Stimulated activated CD4-positive, alpha-beta T cell treated with anti-CD3 and anti-CD28 coated beads, Interleukin-1b, Interleukin-23, amount 100 ng/mL, for 24 hours (primary cell): Measurements from ENCODE around the gene MEIS1.

ENCODE experiments used
- DNase-seq, 4 experiments: peaks; one replicate each; pipeline ENCODE4 v3.0.0-alpha.2; 2020; ENCODE audit warnings: low read depth in 4 of 4, low spot score in 1 of 4

The MEIS1 gene

DNA sequence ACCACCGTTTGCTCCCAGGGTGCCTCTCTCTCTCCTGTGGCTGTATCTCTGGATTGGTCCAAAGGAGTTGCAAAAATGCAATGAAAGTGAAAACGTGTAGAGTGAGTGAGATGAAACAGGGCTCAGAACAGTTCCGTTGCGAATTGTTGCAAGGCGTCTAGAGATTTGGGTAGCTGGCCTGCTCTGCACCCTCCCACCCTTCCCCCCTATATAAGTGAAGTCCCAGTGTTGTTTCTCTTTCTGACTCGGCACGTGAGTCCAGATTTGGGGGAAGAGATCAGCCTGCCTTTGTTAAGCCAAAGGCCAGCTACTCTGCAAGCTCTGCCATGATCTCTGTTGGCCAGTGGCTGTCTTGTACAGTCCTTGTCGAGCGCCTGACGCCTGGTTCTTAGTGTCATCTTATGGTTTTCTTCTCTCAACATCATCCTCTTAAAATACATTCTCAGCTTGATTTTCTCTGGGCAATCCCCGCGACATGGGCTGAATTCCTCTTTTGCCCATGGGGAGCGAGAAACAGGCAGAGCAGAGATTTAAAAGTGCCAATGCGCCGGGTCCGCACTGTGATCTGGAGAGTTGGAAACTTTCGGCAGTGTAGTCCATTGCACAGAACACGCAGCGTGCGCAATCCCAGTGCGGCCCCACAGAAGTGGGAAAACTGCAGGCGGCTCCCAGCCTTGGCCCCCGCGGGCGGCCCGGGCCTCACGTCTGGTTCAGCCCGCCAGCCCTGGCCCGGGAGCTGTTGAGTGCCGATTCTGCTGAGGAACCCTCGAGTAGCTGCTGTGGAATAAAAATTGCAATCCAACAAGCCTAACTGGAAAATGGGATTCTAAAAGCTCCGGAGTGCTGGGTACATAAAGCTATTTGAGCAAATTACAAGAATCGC lies 9.3 kb downstream of the MEIS1 start:
- no peak for DNase-seq

DNA sequence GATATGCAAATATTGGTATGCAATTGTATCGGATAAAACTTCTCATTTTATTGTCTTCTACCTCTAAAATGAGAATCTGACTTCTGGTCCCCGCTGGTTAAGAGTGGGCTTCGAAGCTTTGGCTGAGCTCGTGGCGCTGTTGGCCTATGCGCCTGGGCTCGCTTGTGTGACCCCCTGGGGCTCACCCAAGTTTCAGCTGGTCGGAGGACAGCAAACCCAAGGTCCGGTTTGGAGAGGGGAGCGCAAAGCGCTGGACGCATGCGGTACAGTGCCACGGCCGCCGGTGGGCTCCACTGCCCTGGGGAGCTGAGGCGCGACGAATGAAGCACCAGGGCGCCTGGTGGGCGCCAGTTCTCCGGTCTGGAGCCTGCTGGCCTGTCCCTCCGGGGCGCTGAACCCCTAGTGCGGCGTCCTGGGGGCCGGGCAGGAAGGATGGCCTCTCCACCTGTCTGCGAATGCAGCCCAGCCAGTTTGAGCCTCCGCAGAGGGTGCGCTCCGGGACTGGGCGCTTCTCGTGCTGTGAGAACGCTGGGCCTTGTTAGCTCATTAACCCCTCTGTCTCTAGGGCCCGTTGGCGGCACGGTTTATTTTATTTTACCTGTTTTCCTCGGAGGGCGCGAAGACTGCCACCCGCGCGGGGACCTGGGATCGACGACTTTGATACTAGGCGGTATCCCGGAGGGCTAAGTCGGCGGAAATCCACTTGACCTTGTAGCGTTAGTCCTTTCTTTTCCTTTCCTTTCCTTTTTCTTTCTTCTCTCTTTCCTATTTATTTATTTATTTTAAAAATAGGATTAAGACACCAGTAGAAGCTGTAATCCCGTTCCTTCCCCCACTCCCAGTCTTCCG lies 10.4 kb downstream of the MEIS1 start:
- DNase-seq = no peak

- DNase-seq = no peak
These were observed 11.3 kb downstream of the MEIS1 start for GRCh38 chr2:66445925-66446871.

- no peak for DNase-seq
These were observed 12.0 kb downstream of the MEIS1 start for GRCh38 chr2:66446941-66447340.

- DNase-seq = no peak
These were observed 12.8 kb downstream of the MEIS1 start for GRCh38 chr2:66447677-66448076.

DNA sequence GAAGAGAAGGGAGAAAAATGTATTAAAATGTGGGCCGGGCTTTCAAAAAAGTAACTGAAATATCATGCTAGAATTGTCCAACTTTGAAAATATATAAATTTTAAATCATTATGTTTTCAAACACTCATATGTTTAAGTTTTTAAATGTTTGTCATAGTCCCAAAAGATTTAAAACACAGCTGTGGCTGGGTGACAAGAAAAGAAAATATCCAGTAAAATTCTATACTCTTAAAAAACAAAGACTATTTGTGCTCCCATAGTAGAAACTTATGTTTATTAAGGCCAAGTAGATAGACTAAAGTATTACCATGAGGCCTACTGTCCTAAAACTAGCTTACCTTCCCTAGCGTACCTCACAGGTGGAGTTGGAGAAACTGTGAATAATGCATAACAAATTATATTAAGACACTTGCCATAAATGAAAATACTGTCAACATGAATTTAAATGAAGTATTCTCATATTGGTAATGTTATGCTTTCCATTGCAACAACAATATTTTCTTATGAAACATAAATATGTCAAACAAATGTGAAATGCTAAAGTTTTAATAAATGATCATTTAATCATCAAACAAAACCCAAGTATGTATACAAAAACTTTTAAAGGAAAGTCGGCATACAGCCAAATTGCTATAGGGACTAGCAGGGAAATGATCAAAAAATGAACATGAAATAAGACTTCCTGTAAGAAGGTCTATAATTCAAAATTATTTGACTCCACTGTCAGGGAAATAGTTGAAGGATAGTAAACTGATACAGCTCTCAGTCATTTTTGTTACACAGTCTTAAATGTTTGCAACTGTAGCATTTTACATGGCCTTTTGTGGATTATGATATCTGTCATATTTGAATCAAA lies 13.4 kb downstream of the MEIS1 start:
- no peak for DNase-seq

DNA sequence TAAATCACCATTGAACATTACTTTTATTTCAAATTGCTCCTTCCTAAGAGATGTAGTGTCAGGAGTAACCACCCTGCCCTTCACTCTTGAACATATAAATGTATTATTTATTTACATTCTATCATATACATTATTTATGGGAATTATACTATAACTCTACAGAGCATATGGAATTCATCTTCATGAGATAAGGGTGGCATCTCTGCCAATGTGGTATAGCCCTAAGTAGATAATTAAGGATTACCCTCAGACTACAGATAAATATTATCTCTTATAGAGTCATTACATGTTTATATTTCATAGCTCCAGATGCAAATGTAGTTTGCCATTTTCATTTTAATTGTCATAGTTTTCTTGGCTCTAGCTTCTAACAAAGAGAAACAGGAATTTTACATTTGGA lies 17.3 kb downstream of the MEIS1 start:
- DNase-seq = no peak

- no peak for DNase-seq
These were observed 18.0 kb downstream of the MEIS1 start for GRCh38 chr2:66452917-66453316.

GRCh38 chr2:66455490-66455889 lies 20.6 kb downstream of the MEIS1 start:
- DNase-seq = no peak

GRCh38 chr2:66456183-66457041 lies 21.5 kb downstream of the MEIS1 start:
- no peak for DNase-seq

DNA sequence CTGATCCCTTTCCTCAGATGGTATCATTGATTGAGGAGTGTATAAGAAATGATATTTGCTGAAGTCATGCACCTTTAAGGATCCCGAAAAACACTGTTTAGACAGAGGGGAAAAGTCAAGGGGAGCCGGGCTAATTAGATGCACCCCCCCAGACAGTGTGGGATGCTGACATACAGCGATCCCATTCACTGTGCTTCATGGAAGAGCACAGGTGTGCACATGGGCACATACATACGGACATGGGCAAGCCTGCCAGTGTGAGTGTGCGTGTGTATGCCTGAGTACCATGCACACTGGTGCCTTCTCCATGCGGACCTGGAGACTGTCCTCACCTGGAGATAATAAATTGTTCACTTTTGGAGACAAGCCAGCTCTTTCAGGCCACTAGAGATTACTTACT lies 22.6 kb downstream of the MEIS1 start:
- DNase-seq = no peak

DNA sequence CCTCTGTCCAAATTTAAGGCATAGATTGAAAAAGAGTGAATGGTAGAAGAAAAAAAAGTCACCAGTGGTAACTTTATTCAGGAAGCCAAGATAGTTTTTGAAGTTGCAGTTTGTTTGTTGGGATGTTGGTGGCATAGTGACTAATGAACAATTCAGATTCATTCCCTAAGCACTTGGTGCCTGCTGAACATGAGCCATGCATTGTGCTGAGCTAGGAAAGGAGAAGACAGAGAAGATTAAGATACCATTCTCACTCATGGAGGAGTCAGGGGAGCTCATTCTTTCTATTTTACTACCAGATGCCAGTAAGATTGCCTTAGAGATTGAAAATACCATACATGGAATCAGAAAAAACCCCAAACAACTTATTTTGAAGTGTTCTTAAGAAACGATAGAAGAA lies 25.1 kb downstream of the MEIS1 start:
- DNase-seq = no peak

DNA sequence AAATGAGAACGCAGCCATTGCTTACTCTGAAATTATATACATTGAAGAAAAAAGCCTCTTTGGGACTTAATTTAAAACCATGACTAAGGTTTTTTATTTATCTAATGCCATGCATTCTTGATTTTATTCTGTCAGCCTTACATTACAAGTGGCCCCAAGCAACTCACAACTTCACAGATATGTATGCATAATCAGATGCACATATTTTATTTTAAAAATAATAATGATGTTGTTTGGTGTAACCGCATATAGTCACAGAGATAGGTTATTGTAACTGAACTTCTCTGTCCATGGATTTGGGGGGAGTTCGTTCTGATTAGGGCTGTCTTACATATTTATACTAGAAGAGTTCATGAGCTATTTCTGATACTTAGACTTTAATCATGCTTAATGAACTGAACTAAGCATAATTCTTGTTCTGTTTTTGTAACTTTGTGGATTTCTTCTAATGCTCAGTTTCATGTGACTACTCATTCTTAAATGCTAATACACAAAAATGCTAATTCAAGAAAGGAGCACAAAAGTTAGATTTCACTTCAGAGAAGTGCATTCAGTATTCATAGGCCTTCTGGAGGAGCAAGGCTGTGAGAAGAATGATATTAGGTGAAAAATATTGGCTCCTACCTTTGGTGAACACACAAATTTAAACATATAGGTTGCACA lies 26.2 kb downstream of the MEIS1 start:
- DNase-seq = no peak

- DNase-seq = no peak
These were observed 27.0 kb downstream of the MEIS1 start for GRCh38 chr2:66461664-66462500.

GRCh38 chr2:66462501-66462825 lies 27.5 kb downstream of the MEIS1 start:
- no peak for DNase-seq

DNA sequence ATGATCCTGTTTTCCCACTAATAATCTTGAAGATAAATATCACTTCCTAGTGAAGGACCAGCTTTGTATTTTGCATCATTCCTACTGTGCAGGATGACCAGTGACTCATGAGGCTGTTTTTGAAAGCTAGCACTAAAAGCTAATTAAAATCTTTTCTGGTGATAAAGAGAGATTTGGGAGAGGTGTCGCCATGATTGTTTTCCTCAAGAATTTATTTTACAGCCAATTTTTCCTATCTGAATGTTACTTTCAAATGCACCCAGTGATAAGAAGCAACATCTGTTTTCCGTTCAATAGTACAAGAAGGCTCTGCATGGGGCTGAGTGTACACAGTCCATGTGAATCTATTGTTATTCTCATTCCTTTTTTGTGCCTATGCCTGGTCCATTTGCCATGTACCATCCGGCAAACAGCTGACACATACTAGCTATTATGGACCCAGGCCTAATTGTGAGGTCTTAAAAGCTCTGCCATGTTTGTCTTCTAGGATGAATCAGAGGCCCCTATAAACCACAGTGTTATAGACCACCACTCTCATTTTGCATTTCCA lies 28.4 kb downstream of the MEIS1 start:
- DNase-seq = no peak

DNA sequence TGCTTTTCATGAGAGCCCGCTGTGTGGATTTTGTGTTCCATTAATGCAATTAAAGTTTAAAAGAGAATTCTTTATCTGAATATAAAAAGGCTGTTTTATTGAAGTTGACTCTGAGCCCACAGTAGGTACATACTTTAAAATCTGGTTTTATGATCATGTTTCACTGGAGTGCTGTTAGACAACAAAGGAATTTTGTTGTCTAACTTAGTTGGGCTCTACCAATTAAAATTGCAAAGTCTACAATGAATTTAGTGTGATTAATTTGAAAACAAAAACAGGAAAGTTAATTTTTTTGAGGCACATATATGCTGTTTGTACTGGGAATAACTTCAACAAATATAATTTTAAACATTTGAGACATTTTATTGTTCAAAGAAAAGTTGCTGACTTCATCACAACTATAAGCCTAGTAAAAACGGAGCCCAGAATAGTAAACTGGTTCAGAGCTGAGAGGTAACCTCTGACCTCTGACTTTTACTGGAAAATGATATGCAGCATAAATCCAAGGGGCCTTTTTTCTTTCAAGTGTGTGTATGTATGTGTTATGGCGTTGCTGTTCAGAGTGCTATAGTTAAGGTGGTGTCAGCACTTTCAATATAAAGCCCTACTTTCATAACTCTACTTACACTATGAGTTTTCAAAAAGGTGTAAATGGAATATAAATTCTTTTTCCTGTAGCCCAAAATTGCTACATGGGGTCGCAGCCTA lies 30.2 kb downstream of the MEIS1 start:
- DNase-seq = no peak
